ENCODE measurements around the gene TMEM11.

The TMEM11 gene

DNA sequence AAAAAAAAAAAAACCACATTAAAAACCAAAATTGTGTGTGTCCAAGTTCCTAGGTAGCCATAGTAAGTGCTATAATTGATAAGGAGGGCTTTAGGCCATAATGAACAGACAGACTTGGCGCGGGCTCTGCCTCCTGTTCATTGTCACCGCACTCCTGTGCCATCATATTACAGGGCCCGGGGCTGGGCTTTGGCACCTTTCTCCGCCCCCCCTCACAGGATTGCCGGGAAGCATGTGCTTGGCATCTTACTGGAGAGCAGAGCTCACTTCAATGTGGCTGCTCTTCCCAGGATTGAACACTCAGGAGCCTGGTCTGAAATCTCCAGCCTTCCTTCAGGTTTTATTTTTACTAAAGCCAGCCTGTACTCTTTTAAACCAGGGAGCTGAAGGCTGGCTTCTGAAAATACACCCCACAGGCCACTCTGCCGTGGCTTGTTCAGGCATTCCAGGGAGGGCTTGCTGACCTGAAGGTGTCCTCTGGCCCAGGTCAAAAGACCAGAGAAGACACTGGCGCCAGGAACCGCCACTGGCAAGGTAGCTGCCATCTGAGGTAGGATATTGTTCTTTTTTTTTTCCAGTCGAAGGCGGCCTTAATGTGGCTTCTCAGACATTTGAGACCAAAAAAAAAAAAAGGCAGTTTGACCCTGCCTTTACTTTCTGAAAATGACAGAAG is 47.9 kb downstream of the TMEM11 start:
- no peak for DNase-seq (ENCODE audit: low spot score)
- no peak for TF ChIP-seq CTCF (IDR thresholded peaks at IDR 0.05; ENCODE audit: extremely low read depth, missing control alignments)

DNA sequence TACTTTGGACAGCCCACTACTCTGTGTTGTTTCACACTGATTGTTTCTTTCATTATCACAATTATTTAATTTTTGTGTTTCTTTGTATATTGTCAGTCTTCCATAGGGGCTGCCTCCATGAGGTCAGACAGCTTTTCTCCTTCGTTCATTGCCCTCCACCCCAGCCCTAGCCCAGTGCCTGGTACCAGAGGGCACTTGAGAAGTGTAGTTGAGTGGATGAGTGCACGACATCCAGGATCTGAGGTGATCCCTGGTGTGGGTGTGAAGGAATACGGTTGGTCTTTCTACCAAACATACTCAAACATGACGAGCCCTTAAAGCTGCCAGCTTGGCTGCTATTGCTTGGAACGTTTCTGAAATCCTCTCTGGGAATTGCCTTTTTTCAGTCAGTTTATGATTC is 49.3 kb downstream of the TMEM11 start:
- DNase-seq (ENCODE audit: low spot score), result no peak
- no peak for TF ChIP-seq CTCF (IDR thresholded peaks at IDR 0.05; ENCODE audit: extremely low read depth, missing control alignments)

GRCh38 chr17:21164216-21164615 is 49.7 kb downstream of the TMEM11 start:
- DNase-seq (ENCODE audit: low spot score), result no peak
- TF ChIP-seq CTCF (IDR thresholded peaks at IDR 0.05; ENCODE audit: extremely low read depth, missing control alignments), result no peak

GRCh38 chr17:21163101-21163500 is 50.9 kb downstream of the TMEM11 start:
- no peak for DNase-seq (ENCODE audit: low spot score)
- TF ChIP-seq CTCF (IDR thresholded peaks at IDR 0.05; ENCODE audit: extremely low read depth, missing control alignments), result no peak

GRCh38 chr17:21162394-21162775 is 51.6 kb downstream of the TMEM11 start:
- TF ChIP-seq CTCF (IDR thresholded peaks at IDR 0.05; ENCODE audit: extremely low read depth, missing control alignments), result no peak
- DNase-seq (ENCODE audit: low spot score), result no peak

- no peak for DNase-seq (ENCODE audit: low spot score)
- no peak for TF ChIP-seq CTCF (IDR thresholded peaks at IDR 0.05; ENCODE audit: extremely low read depth, missing control alignments)
These were observed 52.2 kb downstream of the TMEM11 start for GRCh38 chr17:21161498-21162393.

GRCh38 chr17:21160401-21160800 is 53.6 kb downstream of the TMEM11 start:
- no peak for DNase-seq (ENCODE audit: low spot score)
- TF ChIP-seq CTCF (IDR thresholded peaks at IDR 0.05; ENCODE audit: extremely low read depth, missing control alignments), result no peak
